ENCODE measurements around the gene MRPL19.

- TF ChIP-seq CTCF (IDR thresholded peaks at IDR 0.05; ENCODE audit: insufficient read depth, low read length, poor library complexity, severe bottlenecking) (no peak), EZH2phosphoT487 (conservative IDR thresholded peaks at IDR 0.05; ENCODE audit: low read length) (no peak)
Measured at GRCh38 chr2:75598589-75599155, 47.9 kb upstream of the MRPL19 start.
